GM12878 (cell line): ENCODE measurements around the gene CETN1. TPM values are rescaled to one million over a fixed set of nuclear protein-coding genes. Genes with fewer than 3 reads are reported as not detected.

ENCODE experiments used
- ATAC-seq: fragments of 200-7000 bp; cut with Tn5 transposase; 3 replicates; pipeline ENCODE4 v1.9.1; 2020; ENCODE audit warnings: mild to moderate bottlenecking, moderate library complexity
- BruUV-seq: library from RNA; stranded (reverse); fragments of 400-500 nt; replicated peaks from 2 replicates; lab custom pipeline; 2021; lab: Mats Ljungman, UMichigan
- CTCF ChIA-PET: fragments of 300-600 bp; sonication (Branson Sonifier 250); formaldehyde crosslinking; extraction: SDS; loops from one replicate; lab custom pipeline; 2021; ENCODE audit warnings: inconsistent platforms; lab: Yijun Ruan, JAX
- POLR2A ChIA-PET: fragments of 350-600 bp; formaldehyde crosslinking; extraction: SDS; loops from one replicate; lab custom pipeline; 2021; ENCODE audit warnings: inconsistent platforms; lab: Charles Lee
- RAD21 ChIA-PET: fragments of 300-600 bp; sonication (Branson Sonifier 250); formaldehyde crosslinking; loops from one replicate; lab custom pipeline; 2023; ENCODE audit warnings: antibody characterized with exemption; ENCODE audit not compliant: unreplicated experiment; lab: Charles Lee
- SMC1A ChIA-PET: fragments of 300-600 bp; sonication (Branson Sonifier 250); formaldehyde crosslinking; loops from one replicate; lab custom pipeline; 2023; ENCODE audit not compliant: unreplicated experiment, uncharacterized antibody; lab: Charles Lee
- DNase-seq: peaks from one replicate; pipeline ENCODE4 v3.0.0-alpha.2; 2011; ENCODE audit warnings: low read depth, low spot score
- FAIRE-seq: peaks from 3 replicates; lab custom pipeline; 2011; peaks lifted over from hg19 to GRCh38; lab: Jason Lieb, UNC
- H2AFZ ChIP-seq: 2 replicates; pipeline ENCODE4 v1.6.0; 2011; ENCODE audit warnings: low read depth, low read length, control low read depth; ENCODE audit not compliant: control insufficient read depth
- H3K27ac ChIP-seq: 2 replicates; pipeline ENCODE4 v1.5.1; 2011; ENCODE audit warnings: control low read depth; ENCODE audit not compliant: control insufficient read depth, insufficient read depth
- H3K27me3 ChIP-seq, 2 experiments: replicated peaks in 1 of 2; 2 replicates each; pipeline versions ENCODE4 v1.6.0 to v1.6.1; 2011; ENCODE audit warnings: low read length in 1 of 2; ENCODE audit not compliant: control insufficient read depth in 2 of 2, insufficient read depth in 2 of 2
- H3K36me3 ChIP-seq, 2 experiments: 2 replicates each; pipeline ENCODE4 v1.5.1; 2011; ENCODE audit warnings: low read length in 1 of 2; ENCODE audit not compliant: control insufficient read depth in 2 of 2, insufficient read depth in 2 of 2
- H3K4me1 ChIP-seq: 2 replicates; pipeline ENCODE4 v1.6.1; 2011; ENCODE audit warnings: mild to moderate bottlenecking, low read length, moderate library complexity, mixed read lengths; ENCODE audit not compliant: control insufficient read depth, insufficient read depth
- H3K4me2 ChIP-seq: 2 replicates; pipeline ENCODE4 v1.6.0; 2011; ENCODE audit warnings: control low read depth; ENCODE audit not compliant: control insufficient read depth, insufficient read depth
- H3K4me3 ChIP-seq: fragments of 200-600 bp; sonication (generic); 2 replicates; pipeline ENCODE4 v1.5.1; 2016
- H3K79me2 ChIP-seq: 2 replicates; pipeline ENCODE4 v1.6.0; 2011; ENCODE audit warnings: low read length; ENCODE audit not compliant: control insufficient read depth, insufficient read depth
- H3K9ac ChIP-seq: 2 replicates; pipeline ENCODE4 v1.8.0; 2011; ENCODE audit warnings: low read length, control low read depth, mixed read lengths; ENCODE audit not compliant: control insufficient read depth, insufficient read depth
- H3K9me3 ChIP-seq: replicated peaks from 3 replicates; pipeline ENCODE4 v1.5.1; 2011; ENCODE audit warnings: mild to moderate bottlenecking, low read length; ENCODE audit not compliant: control insufficient read depth, insufficient read depth
- H4K20me1 ChIP-seq: 2 replicates; pipeline ENCODE4 v1.6.0; 2011; ENCODE audit not compliant: control insufficient read depth, insufficient read depth
- BCL11A ChIP-seq: IDR thresholded peaks from 2 replicates; pipeline ENCODE4 v1.6.1; 2011; ENCODE audit warnings: low read depth, low read length
- CHD2 ChIP-seq: IDR thresholded peaks from 2 replicates; pipeline ENCODE4 v1.6.1; 2011; ENCODE audit warnings: low read depth, low read length, improper control_type of control experiment, borderline replicate concordance
- CREB1 ChIP-seq: IDR thresholded peaks from 2 replicates; pipeline ENCODE4 v1.6.1; 2012; ENCODE audit warnings: low read depth, mild to moderate bottlenecking, inconsistent platforms
- MXI1 ChIP-seq: fragments of 150-350 bp; IDR thresholded peaks from 2 replicates; pipeline ENCODE4 v1.6.1; 2011; ENCODE audit warnings: low read depth, mild to moderate bottlenecking, inconsistent platforms, low read length, improper control_type of control experiment
- NFYB ChIP-seq: IDR thresholded peaks from 2 replicates; pipeline ENCODE4 v1.6.1; 2011; ENCODE audit warnings: low read depth, mild to moderate bottlenecking, low read length, improper control_type of control experiment, moderate library complexity; ENCODE audit not compliant: insufficient read depth
- NR2C1 ChIP-seq: fragments of 450-650 bp; IDR thresholded peaks from 2 replicates; pipeline ENCODE4 v1.6.1; 2017; ENCODE audit warnings: antibody characterized with exemption, mild to moderate bottlenecking, moderate library complexity
- PAX8 ChIP-seq: fragments of 450-650 bp; IDR thresholded peaks from 2 replicates; pipeline ENCODE4 v1.6.1; 2017; ENCODE audit warnings: mild to moderate bottlenecking, moderate library complexity
- PML ChIP-seq: IDR thresholded peaks from 2 replicates; pipeline ENCODE4 v1.6.1; 2012; ENCODE audit warnings: low read length, inconsistent platforms
- RB1 ChIP-seq: fragments of 450-650 bp; formaldehyde crosslinking; IDR thresholded peaks from 2 replicates; pipeline ENCODE4 v1.6.1; 2017; ENCODE audit warnings: mild to moderate bottlenecking, borderline replicate concordance
- RBBP5 ChIP-seq: fragments of 200-600 bp; sonication (generic); conservative IDR thresholded peaks from 2 replicates; pipeline ENCODE4 v1.6.1; 2016
- SMAD5 ChIP-seq: IDR thresholded peaks from 2 replicates; pipeline ENCODE4 v1.6.1; 2016; ENCODE audit warnings: antibody characterized with exemption, low read depth
- SPI1 ChIP-seq: IDR thresholded peaks from 2 replicates; pipeline ENCODE4 v1.6.1; 2011; ENCODE audit warnings: low read depth, mild to moderate bottlenecking, low read length, moderate library complexity, borderline replicate concordance; ENCODE audit not compliant: insufficient read depth
- STAT3 ChIP-seq: IDR thresholded peaks from 2 replicates; pipeline ENCODE4 v1.6.1; 2011; ENCODE audit warnings: low read depth, low read length, improper control_type of control experiment
- YBX1 ChIP-seq: fragments of 450-650 bp; IDR thresholded peaks from 2 replicates; pipeline ENCODE4 v1.6.1; 2016; ENCODE audit warnings: antibody characterized with exemption
- WGBS: methylation state at CpG from one replicate; pipeline ENCODE4 v1.1.6; 2016; ENCODE audit warnings: low lambda C conversion rate; ENCODE audit not compliant: insufficient replicate concordance, insufficient coverage; ENCODE audit errors: missing lambda C conversion rate; 5-methylcytosine and 5-hydroxymethylcytosine counted together
- in situ Hi-C: fragments of 300-500 bp; cut with MboI; formaldehyde crosslinking; loops from 9 replicates; pipeline ENCODE4 v1.14.3; 2018; ENCODE audit warnings: mixed read lengths
- intact Hi-C: fragments of 100-400 bp; cut with micrococcal nuclease; formaldehyde crosslinking; loops from one replicate; pipeline ENCODE4 v1.14.2; 2022; ENCODE audit not compliant: unreplicated experiment
- polyA plus RNA-seq, 11 experiments: library from polyadenylated mRNA; depleted of rRNA in 4 of 11; unstranded in 6 of 11; stranded (reverse) in 5 of 11; fragments of >200 nt; fragmentation: Nextera tagmentation in 4 of 11; fragmentation: Illumina TruSeq in 1 of 11; extraction: Ambion mirVana in 4 of 11; extraction: Trizol in 1 of 11; gene quantifications; 1 replicate in 1 of 11; 2 replicates in 10 of 11; pipeline versions ENCODE4 v1.2.1 to v1.2.3, GENCODE V29; 2011 to 2016; ENCODE audit warnings: inconsistent platforms in 2 of 11, missing spikeins in 2 of 11, low read depth in 1 of 11
- total RNA-seq, 4 experiments: library from RNA; depleted of rRNA in 3 of 4; stranded (reverse); fragments of >200 nt in 3 of 4; fragmentation: Illumina TruSeq in 1 of 4; extraction: Trizol in 1 of 4; gene quantifications; 2 replicates each; pipeline versions ENCODE4 v1.2.1 to v1.2.3, GENCODE V29; 2013 to 2021
- TF ChIP-seq, protein P1 (sequence below): IDR thresholded peaks from 2 replicates; pipeline ENCODE4 v1.6.1; 2011; ENCODE audit warnings: low read depth, mild to moderate bottlenecking, low read length, moderate library complexity, borderline replicate concordance; ENCODE audit errors: extremely low read depth
- TF ChIP-seq, protein P2 (sequence below): IDR thresholded peaks from 2 replicates; pipeline ENCODE4 v1.6.1; 2012; ENCODE audit warnings: low read depth, low read length, improper control_type of control experiment
- TF ChIP-seq, protein P3 (sequence below), 3 experiments: IDR thresholded peaks in 2 of 3; conservative IDR thresholded peaks in 1 of 3; 2 replicates each; pipeline ENCODE4 v1.5.1; 2011; ENCODE audit warnings: low read depth in 3 of 3, low read length in 3 of 3, mild to moderate bottlenecking in 3 of 3, control low read depth in 2 of 3, moderate library complexity in 2 of 3, inconsistent platforms in 1 of 3, mixed read lengths in 1 of 3; ENCODE audit not compliant: control insufficient read depth in 2 of 3, insufficient read depth in 1 of 3; ENCODE audit errors: extremely low read depth in 1 of 3
- TF ChIP-seq, protein P4 (sequence below): IDR thresholded peaks from 2 replicates; pipeline ENCODE4 v1.6.1; 2012; ENCODE audit warnings: low read depth, low read length, improper control_type of control experiment

Gene CETN1
- total and polyA plus RNA-seq, 10 of the 15 experiments (the other 5 are each of a cell fraction or from before 2014, with no cell fraction given): not detected

- Histone ChIP-seq H3K79me2 (no peaks in the 10 kb centered on the region), H3K4me3 (no peak overlapping the region), H3K4me2 (no peak overlapping the region), H3K27ac (no peak overlapping the region), H3K4me1 (no peaks in the 10 kb centered on the region)
- intact Hi-C loops: no loop called here
- TF ChIP-seq, protein P1, sequence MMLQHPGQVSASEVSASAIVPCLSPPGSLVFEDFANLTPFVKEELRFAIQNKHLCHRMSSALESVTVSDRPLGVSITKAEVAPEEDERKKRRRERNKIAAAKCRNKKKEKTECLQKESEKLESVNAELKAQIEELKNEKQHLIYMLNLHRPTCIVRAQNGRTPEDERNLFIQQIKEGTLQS: no peak
- TF ChIP-seq SPI1 (no peak), NFYB (no peak), STAT3 (no peak), BCL11A (no peak), RB1 (no peak), PAX8 (no peak), YBX1 (no peak), NR2C1 (no peak), SMAD5 (no peak), RBBP5 (no peak), MXI1 (no peak), CHD2 (no peak), PML (no peak), CREB1 (no peak)
- TF ChIP-seq, protein P2, sequence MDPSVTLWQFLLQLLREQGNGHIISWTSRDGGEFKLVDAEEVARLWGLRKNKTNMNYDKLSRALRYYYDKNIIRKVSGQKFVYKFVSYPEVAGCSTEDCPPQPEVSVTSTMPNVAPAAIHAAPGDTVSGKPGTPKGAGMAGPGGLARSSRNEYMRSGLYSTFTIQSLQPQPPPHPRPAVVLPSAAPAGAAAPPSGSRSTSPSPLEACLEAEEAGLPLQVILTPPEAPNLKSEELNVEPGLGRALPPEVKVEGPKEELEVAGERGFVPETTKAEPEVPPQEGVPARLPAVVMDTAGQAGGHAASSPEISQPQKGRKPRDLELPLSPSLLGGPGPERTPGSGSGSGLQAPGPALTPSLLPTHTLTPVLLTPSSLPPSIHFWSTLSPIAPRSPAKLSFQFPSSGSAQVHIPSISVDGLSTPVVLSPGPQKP: no peak
- TF ChIP-seq, protein P3, sequence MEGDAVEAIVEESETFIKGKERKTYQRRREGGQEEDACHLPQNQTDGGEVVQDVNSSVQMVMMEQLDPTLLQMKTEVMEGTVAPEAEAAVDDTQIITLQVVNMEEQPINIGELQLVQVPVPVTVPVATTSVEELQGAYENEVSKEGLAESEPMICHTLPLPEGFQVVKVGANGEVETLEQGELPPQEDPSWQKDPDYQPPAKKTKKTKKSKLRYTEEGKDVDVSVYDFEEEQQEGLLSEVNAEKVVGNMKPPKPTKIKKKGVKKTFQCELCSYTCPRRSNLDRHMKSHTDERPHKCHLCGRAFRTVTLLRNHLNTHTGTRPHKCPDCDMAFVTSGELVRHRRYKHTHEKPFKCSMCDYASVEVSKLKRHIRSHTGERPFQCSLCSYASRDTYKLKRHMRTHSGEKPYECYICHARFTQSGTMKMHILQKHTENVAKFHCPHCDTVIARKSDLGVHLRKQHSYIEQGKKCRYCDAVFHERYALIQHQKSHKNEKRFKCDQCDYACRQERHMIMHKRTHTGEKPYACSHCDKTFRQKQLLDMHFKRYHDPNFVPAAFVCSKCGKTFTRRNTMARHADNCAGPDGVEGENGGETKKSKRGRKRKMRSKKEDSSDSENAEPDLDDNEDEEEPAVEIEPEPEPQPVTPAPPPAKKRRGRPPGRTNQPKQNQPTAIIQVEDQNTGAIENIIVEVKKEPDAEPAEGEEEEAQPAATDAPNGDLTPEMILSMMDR (IDR thresholded peaks at IDR 0.05 in 2 of 3, conservative IDR thresholded peaks at IDR 0.05 in 1 of 3; ENCODE audit: control insufficient read depth in 2 of 3, extremely low read depth in 1 of 3, insufficient read depth in 1 of 3, low read depth in 3 of 3, low read length in 3 of 3): no peak
- TF ChIP-seq, protein P4, sequence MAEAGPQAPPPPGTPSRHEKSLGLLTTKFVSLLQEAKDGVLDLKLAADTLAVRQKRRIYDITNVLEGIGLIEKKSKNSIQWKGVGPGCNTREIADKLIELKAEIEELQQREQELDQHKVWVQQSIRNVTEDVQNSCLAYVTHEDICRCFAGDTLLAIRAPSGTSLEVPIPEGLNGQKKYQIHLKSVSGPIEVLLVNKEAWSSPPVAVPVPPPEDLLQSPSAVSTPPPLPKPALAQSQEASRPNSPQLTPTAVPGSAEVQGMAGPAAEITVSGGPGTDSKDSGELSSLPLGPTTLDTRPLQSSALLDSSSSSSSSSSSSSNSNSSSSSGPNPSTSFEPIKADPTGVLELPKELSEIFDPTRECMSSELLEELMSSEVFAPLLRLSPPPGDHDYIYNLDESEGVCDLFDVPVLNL: no peak
- TF ChIP-seq, all 136 proteins: peak for 0
- in situ Hi-C loops: no loop called here
- Histone ChIP-seq H3K9me3 (no peaks in the 10 kb centered on the region), H4K20me1 (no peaks in the 10 kb centered on the region), H3K36me3 (no peaks in the 10 kb centered on the region), H2AFZ (no peak overlapping the region), H3K9ac (no peak overlapping the region), H3K27me3 (peaks cover 0 to 2% of the 10 kb centered on the region in 2 experiments; a peak in 2 of 4 replicates)
- no peak for FAIRE-seq
- WGBS: 25% methylated on average over 4 of the region's 4 CpGs
- ChIA-PET RAD21 (no interaction called here), SMC1A (no interaction called here), POLR2A (no interaction called here), CTCF (interaction anchor here (0.7 kb wide), 1 partner anchor 13 kb away, joined by 4 read pairs; no protein-coding TSS in a partner anchor)
- no peak for DNase-seq
- no peak for ATAC-seq
- no TSS peak for BruUV-seq
Observed at GRCh38 chr18:577643-578375, 2.4 kb upstream of the CETN1 start.
